Measurements from ENCODE around the gene ZSCAN31. TPM values are rescaled to one million over a fixed set of nuclear protein-coding genes. Genes with fewer than 3 reads are reported as not detected.

ZSCAN31 gene
- total RNA-seq, 1 experiment from 2014 or later: 10.1 TPM

DNA sequence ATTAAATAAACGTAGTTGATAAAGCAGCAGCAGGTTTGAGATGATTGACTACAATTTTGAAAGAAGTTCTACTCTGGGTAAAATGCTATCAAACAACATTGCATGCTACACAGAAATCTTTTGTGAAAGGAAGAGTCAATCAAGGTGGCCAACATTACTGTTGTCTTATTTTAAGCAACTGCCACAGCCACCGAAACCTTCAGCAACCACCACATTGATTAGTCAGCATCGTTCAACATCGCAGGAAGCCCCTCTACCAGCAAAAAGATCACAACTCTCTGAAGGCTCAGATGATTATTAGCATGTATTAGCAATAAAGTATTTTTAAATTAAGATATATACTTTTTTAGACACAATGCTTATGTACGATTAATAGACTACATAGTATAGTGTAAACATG, 40.6 kb downstream of the ZSCAN31 start:
- Histone ChIP-seq H3K9me3 (ENCODE audit: control insufficient read depth in 1 of 2, insufficient read depth in 1 of 2, low read depth in 1 of 2, low read length in 2 of 2) (no peaks in the 10 kb centered on the region), H3K9me2 (ENCODE audit: insufficient read depth) (no peaks in the 10 kb centered on the region), H3K4me1 (ENCODE audit: control insufficient read depth in 1 of 2, insufficient read depth in 2 of 2, low read length in 2 of 2) (no peaks in the 10 kb centered on the region), H3K4me3 (replicated peaks in 1 of 2; ENCODE audit: low read depth in 1 of 2, low read length in 2 of 2) (no peak overlapping the region), H3K27me3 (ENCODE audit: insufficient read depth, low read length) (no peaks in the 10 kb centered on the region), H3K27ac (ENCODE audit: low read depth, low read length) (no peak overlapping the region), H3K36me3 (ENCODE audit: control insufficient read depth in 1 of 2, insufficient read depth in 2 of 2, low read length in 2 of 2) (no peaks in the 10 kb centered on the region), H4K20me1 (ENCODE audit: insufficient read depth) (no peaks in the 10 kb centered on the region), H3K9ac (ENCODE audit: low read length) (no peak overlapping the region), H3K4me2 (ENCODE audit: low read length) (no peak overlapping the region), H3K79me2 (ENCODE audit: insufficient read depth, low read length) (no peaks in the 10 kb centered on the region), H2AFZ (ENCODE audit: low read depth, low read length, poor library complexity, severe bottlenecking) (no peak overlapping the region)
- ChIA-PET POLR2A (no interaction called here), RAD21 (ENCODE audit: low non-redundant PET in 1 of 2, low total read pairs in 2 of 2, uncharacterized antibody in 2 of 2, unreplicated experiment in 2 of 2) (no interaction called here), CTCF (no interaction called here)
- intact Hi-C loops (cut with micrococcal nuclease): no loop called here
- TF ChIP-seq SP1 (IDR thresholded peaks at IDR 0.05; ENCODE audit: low read depth) (no peak), JUND (IDR thresholded peaks at IDR 0.05) (no peak), EGR1 (IDR thresholded peaks at IDR 0.05; ENCODE audit: low read depth) (no peak), EZH2phosphoT487 (IDR thresholded peaks at IDR 0.05; ENCODE audit: borderline replicate concordance) (no peak), ELF1 (IDR thresholded peaks at IDR 0.05; ENCODE audit: borderline replicate concordance, low read depth) (no peak), ZFX (IDR thresholded peaks at IDR 0.05) (no peak), ZBTB33 (IDR thresholded peaks at IDR 0.05; ENCODE audit: extremely low read depth, insufficient replicate concordance, low read length) (no peak), SIN3A (IDR thresholded peaks at IDR 0.05; ENCODE audit: low read depth) (no peak), YY1 (IDR thresholded peaks at IDR 0.05; ENCODE audit: extremely low read depth, insufficient replicate concordance, low read depth, low read length) (no peak), CEBPB (IDR thresholded peaks at IDR 0.05; ENCODE audit: low read depth) (no peak)
- TF ChIP-seq, protein P1, sequence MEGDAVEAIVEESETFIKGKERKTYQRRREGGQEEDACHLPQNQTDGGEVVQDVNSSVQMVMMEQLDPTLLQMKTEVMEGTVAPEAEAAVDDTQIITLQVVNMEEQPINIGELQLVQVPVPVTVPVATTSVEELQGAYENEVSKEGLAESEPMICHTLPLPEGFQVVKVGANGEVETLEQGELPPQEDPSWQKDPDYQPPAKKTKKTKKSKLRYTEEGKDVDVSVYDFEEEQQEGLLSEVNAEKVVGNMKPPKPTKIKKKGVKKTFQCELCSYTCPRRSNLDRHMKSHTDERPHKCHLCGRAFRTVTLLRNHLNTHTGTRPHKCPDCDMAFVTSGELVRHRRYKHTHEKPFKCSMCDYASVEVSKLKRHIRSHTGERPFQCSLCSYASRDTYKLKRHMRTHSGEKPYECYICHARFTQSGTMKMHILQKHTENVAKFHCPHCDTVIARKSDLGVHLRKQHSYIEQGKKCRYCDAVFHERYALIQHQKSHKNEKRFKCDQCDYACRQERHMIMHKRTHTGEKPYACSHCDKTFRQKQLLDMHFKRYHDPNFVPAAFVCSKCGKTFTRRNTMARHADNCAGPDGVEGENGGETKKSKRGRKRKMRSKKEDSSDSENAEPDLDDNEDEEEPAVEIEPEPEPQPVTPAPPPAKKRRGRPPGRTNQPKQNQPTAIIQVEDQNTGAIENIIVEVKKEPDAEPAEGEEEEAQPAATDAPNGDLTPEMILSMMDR (IDR thresholded peaks at IDR 0.05 in 2 of 3, conservative IDR thresholded peaks at IDR 0.05 in 1 of 3; ENCODE audit: borderline replicate concordance in 1 of 3, insufficient read depth in 1 of 3, low read depth in 2 of 3, low read length in 2 of 3): no peak
- DNase-seq (ENCODE audit: low read depth, low spot score) (no peak), ATAC-seq (no peak)
- no TSS peak for BruUV-seq (replicated peaks)
